PC-9 (cell line): ENCODE data around the gene LRIG1. TPM values are rescaled to one million over a fixed set of nuclear protein-coding genes. Genes with fewer than 3 reads are reported as not detected.

ENCODE experiments used
- BruUV-seq: library from RNA; stranded (reverse); fragments of 400-500 nt; replicated peaks from 2 replicates; lab custom pipeline; 2021; lab: Mats Ljungman, UMichigan
- CTCF ChIA-PET: fragments of 300-600 bp; sonication (Branson Sonifier 250); formaldehyde crosslinking; loops from one replicate; lab custom pipeline; 2022; ENCODE audit warnings: antibody characterized with exemption; lab: Charles Lee
- POLR2A ChIA-PET: fragments of 300-600 bp; sonication (Branson Sonifier 250); formaldehyde crosslinking; loops from one replicate; lab custom pipeline; 2022; ENCODE audit warnings: antibody characterized with exemption; ENCODE audit not compliant: unreplicated experiment; lab: Charles Lee
- DNase-seq, 2 experiments: peaks; one replicate each; pipeline versions ENCODE4 v3.0.0 to v3.0.0-alpha.2; 2015 to 2022; ENCODE audit warnings: mixed read lengths in 1 of 2
- H2AFZ ChIP-seq: fragments of 200-600 bp; sonication (generic); 2 replicates; pipeline ENCODE4 v1.8.1; 2017; ENCODE audit warnings: antibody characterized with exemption
- H3F3A ChIP-seq: fragments of 200-600 bp; sonication (generic); 2 replicates; pipeline ENCODE4 v1.8.1; 2017; ENCODE audit warnings: antibody characterized with exemption, mild to moderate bottlenecking, low read depth; ENCODE audit not compliant: insufficient read depth
- H3K27ac ChIP-seq: fragments of 200-600 bp; sonication (generic); 2 replicates; pipeline ENCODE4 v1.6.1; 2016; ENCODE audit warnings: mixed run types
- H3K27me3 ChIP-seq: fragments of 200-600 bp; sonication (generic); 2 replicates; pipeline ENCODE4 v1.6.1; 2016; ENCODE audit warnings: low read depth, mixed run types; ENCODE audit not compliant: insufficient read depth
- H3K36me3 ChIP-seq: fragments of 200-600 bp; sonication (generic); 2 replicates; pipeline ENCODE4 v1.6.1; 2016; ENCODE audit warnings: low read depth, mixed run types
- H3K4me1 ChIP-seq: fragments of 200-600 bp; sonication (generic); replicated peaks from 2 replicates; pipeline ENCODE4 v1.6.1; 2016; ENCODE audit warnings: mixed run types; ENCODE audit not compliant: insufficient read depth
- H3K4me2 ChIP-seq: fragments of 200-600 bp; sonication (generic); 2 replicates; pipeline ENCODE4 v1.6.1; 2017; ENCODE audit warnings: mixed run types
- H3K4me3 ChIP-seq: fragments of 200-600 bp; sonication (generic); 2 replicates; pipeline ENCODE4 v1.6.1; 2016; ENCODE audit warnings: mixed run types
- H3K79me2 ChIP-seq: fragments of 200-600 bp; sonication (generic); 2 replicates; pipeline ENCODE4 v1.6.1; 2017; ENCODE audit warnings: low read depth, mixed run types
- H3K9me2 ChIP-seq: fragments of 200-600 bp; sonication (generic); 2 replicates; pipeline ENCODE4 v1.8.1; 2017; ENCODE audit warnings: mild to moderate bottlenecking; ENCODE audit not compliant: insufficient read depth
- H3K9me3 ChIP-seq: fragments of 200-600 bp; sonication (generic); 2 replicates; pipeline ENCODE4 v1.8.1; 2016; ENCODE audit warnings: low read depth; ENCODE audit not compliant: insufficient read depth
- H4K20me1 ChIP-seq: fragments of 200-600 bp; sonication (generic); 2 replicates; pipeline ENCODE4 v1.8.1; 2017; ENCODE audit not compliant: insufficient read depth
- CTCF ChIP-seq: fragments of 200-600 bp; sonication (generic); conservative IDR thresholded peaks from 2 replicates; pipeline ENCODE4 v1.6.1; 2017; ENCODE audit warnings: mixed run types, antibody characterized with exemption, mild to moderate bottlenecking, moderate library complexity
- EZH2 ChIP-seq: fragments of 200-600 bp; sonication (generic); IDR thresholded peaks from 2 replicates; pipeline ENCODE4 v1.8.0; 2017; ENCODE audit warnings: antibody characterized with exemption, low read depth
- intact Hi-C: fragments of 100-400 bp; cut with micrococcal nuclease; formaldehyde crosslinking; loops from one replicate; pipeline ENCODE4 v1.10.0; 2022; ENCODE audit not compliant: unreplicated experiment
- total RNA-seq: library from RNA; stranded (reverse); gene quantifications from 2 replicates; pipeline ENCODE4 v1.2.3, GENCODE V29; 2021

LRIG1 gene
- total RNA-seq, 1 experiment from 2014 or later: not detected

GRCh38 chr3:66470956-66471686 is 29.7 kb downstream of the LRIG1 start:
- H3K4me3 ChIP-seq: no peak overlapping the region
- no peaks in the 10 kb centered on the region for H3K9me3 ChIP-seq
- intact Hi-C loops: no loop called here
- no TSS peak for BruUV-seq
- no peaks in the 10 kb centered on the region for H3K79me2 ChIP-seq
- H3K36me3 ChIP-seq: no peaks in the 10 kb centered on the region
- TF ChIP-seq CTCF (no peak), EZH2 (no peak)
- DNase-seq: no peak
- ChIA-PET POLR2A (no interaction called here), CTCF (no interaction called here)
- H3K4me2 ChIP-seq: no peak overlapping the region
- no peaks in the 10 kb centered on the region for H3K9me2 ChIP-seq
- H3K4me1 ChIP-seq: peaks cover 12% of the 10 kb centered on the region
- no peaks in the 10 kb centered on the region for H3K27me3 ChIP-seq
- H3F3A ChIP-seq: peaks cover 8% of the 10 kb centered on the region; the same call in 1 of the 2 replicates
- H3K27ac ChIP-seq: no peak overlapping the region
- no peaks in the 10 kb centered on the region for H4K20me1 ChIP-seq
- no peak overlapping the region for H2AFZ ChIP-seq

GRCh38 chr3:66470285-66470684 is 30.5 kb downstream of the LRIG1 start:
- POLR2A ChIA-PET: no interaction called here
- no peak overlapping the region for H3K4me3 ChIP-seq
- CTCF ChIA-PET: no interaction called here
- TF ChIP-seq CTCF (no peak), EZH2 (no peak)
- H3K79me2 ChIP-seq: no peaks in the 10 kb centered on the region
- DNase-seq: no peak
- peaks cover 8% of the 10 kb centered on the region; the same call in 1 of the 2 replicates for H3F3A ChIP-seq
- no peaks in the 10 kb centered on the region for H3K36me3 ChIP-seq
- no peaks in the 10 kb centered on the region for H3K27me3 ChIP-seq
- no peaks in the 10 kb centered on the region for H3K9me3 ChIP-seq
- no TSS peak for BruUV-seq
- H3K4me2 ChIP-seq: no peak overlapping the region
- H3K9me2 ChIP-seq: no peaks in the 10 kb centered on the region
- H4K20me1 ChIP-seq: no peaks in the 10 kb centered on the region
- no peak overlapping the region for H3K27ac ChIP-seq
- intact Hi-C loops: no loop called here
- peaks cover 12% of the 10 kb centered on the region for H3K4me1 ChIP-seq
- H2AFZ ChIP-seq: no peak overlapping the region

- TF ChIP-seq CTCF (no peak), EZH2 (no peak)
- Histone ChIP-seq H3K36me3 (no peaks in the 10 kb centered on the region), H2AFZ (no peak overlapping the region), H3K4me3 (no peak overlapping the region), H3K4me2 (no peak overlapping the region), H4K20me1 (no peaks in the 10 kb centered on the region), H3K27ac (no peak overlapping the region), H3K4me1 (peaks cover 12% of the 10 kb centered on the region), H3K9me3 (no peaks in the 10 kb centered on the region), H3K9me2 (no peaks in the 10 kb centered on the region), H3K79me2 (no peaks in the 10 kb centered on the region), H3K27me3 (no peaks in the 10 kb centered on the region), H3F3A (peaks cover 8% of the 10 kb centered on the region; the same call in 1 of the 2 replicates)
- no peak for DNase-seq
- POLR2A ChIA-PET: no interaction called here
- intact Hi-C loops: no loop called here
- no TSS peak for BruUV-seq
- CTCF ChIA-PET: no interaction called here
Observed at GRCh38 chr3:66469220-66469640, 31.6 kb downstream of the LRIG1 start.
